Activated T-cell treated with anti-CD3 and anti-CD28 coated beads, Interleukin-2, amount 50 U/mL, for 72 hours (primary cell): Measurements from ENCODE around the gene OR4K2. TPM values are rescaled to one million over a fixed set of nuclear protein-coding genes. Genes with fewer than 3 reads are reported as not detected.

Experiments used
- ATAC-seq, 2 donors: fragments of 150-1000 bp; cut with Tn5 transposase; replicated peaks in 1 of 2; 2 replicates each; pipeline ENCODE4 v1.10.0; 2021; ENCODE audit warnings: moderate library complexity in 2 of 2, mild to moderate bottlenecking in 1 of 2
- DNase-seq, 2 donors: peaks; one replicate each; pipeline ENCODE4 v3.0.0; 2021 to 2022; ENCODE audit warnings: mixed read lengths in 1 of 2
- H3K27ac Mint-ChIP-seq: one replicate; pipeline ENCODE4 v1.8.0; 2022; ENCODE audit warnings: mild to moderate bottlenecking, moderate library complexity, mixed read lengths
- H3K27me3 Mint-ChIP-seq: one replicate; pipeline ENCODE4 v1.8.0; 2022; ENCODE audit warnings: low read depth, mixed read lengths
- H3K36me3 Mint-ChIP-seq, 2 donors: one replicate each; pipeline ENCODE4 v1.8.0; 2022; ENCODE audit warnings: mixed read lengths in 2 of 2, mild to moderate bottlenecking in 1 of 2; ENCODE audit not compliant: insufficient read depth in 2 of 2
- H3K4me1 Mint-ChIP-seq: one replicate; pipeline ENCODE4 v1.8.0; 2022; ENCODE audit warnings: low read depth, mixed read lengths
- H3K4me3 Mint-ChIP-seq, 2 donors: one replicate each; pipeline ENCODE4 v1.8.0; 2022; ENCODE audit warnings: mild to moderate bottlenecking in 2 of 2, mixed read lengths in 2 of 2, moderate library complexity in 2 of 2
- H3K9me3 Mint-ChIP-seq, 2 donors: one replicate each; pipeline ENCODE4 v1.8.0; 2022; ENCODE audit warnings: mixed read lengths in 2 of 2
- total RNA-seq, 2 donors: library from RNA; stranded (reverse); gene quantifications; one replicate each; pipeline ENCODE4 v1.2.3, GENCODE V29; 2022

OR4K2 gene
- total RNA-seq, 2 donors from 2014 or later, result not detected

GRCh38 chr14:19911114-19911513, 36.2 kb downstream of the OR4K2 start:
- DNase-seq, result no peak
- ATAC-seq, result no peak
- Mint-ChIP-seq H3K4me3 (no peak overlapping the region), H3K36me3 (peaks cover 0 to 1% of the 10 kb centered on the region in 2 donors), H3K27ac (no peak overlapping the region), H3K4me1 (no peaks in the 10 kb centered on the region), H3K27me3 (no peaks in the 10 kb centered on the region), H3K9me3 (peaks cover 1 to 2% of the 10 kb centered on the region in 2 donors)

DNA sequence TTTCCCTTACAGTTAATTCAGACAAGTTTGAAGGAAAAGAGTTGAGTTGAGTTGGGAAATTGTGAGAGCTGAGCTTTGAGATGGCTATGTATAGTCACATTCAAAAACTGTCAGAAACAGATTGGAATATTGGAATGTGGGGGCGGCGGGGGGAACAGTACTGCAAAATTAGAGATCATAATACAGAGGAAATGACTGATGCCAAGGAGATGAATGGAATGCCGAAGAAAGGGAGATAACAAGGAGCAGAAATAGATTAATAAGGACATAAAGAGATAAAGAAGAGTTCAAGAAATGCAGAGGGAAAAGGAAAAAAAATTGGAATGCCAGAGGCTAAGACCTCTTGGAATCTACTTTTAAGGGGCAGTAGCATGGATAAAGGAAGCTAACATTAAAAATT, 42.3 kb downstream of the OR4K2 start:
- Mint-ChIP-seq H3K36me3 (peaks cover 0 to 1% of the 10 kb centered on the region in 2 donors), H3K27me3 (no peaks in the 10 kb centered on the region), H3K4me3 (no peak overlapping the region), H3K9me3 (no peaks in the 10 kb centered on the region), H3K4me1 (no peaks in the 10 kb centered on the region), H3K27ac (no peak overlapping the region)
- DNase-seq (no peak), ATAC-seq (no peak)

GRCh38 chr14:19917955-19918518, 43.1 kb downstream of the OR4K2 start:
- Mint-ChIP-seq H3K36me3 (peaks cover 0 to under 1% of the 10 kb centered on the region in 2 donors), H3K27ac (no peak overlapping the region), H3K27me3 (no peaks in the 10 kb centered on the region), H3K4me1 (no peaks in the 10 kb centered on the region), H3K4me3 (no peak overlapping the region), H3K9me3 (no peaks in the 10 kb centered on the region)
- DNase-seq (no peak), ATAC-seq (no peak)

GRCh38 chr14:19918553-19919264, 43.8 kb downstream of the OR4K2 start:
- no peaks in the 10 kb centered on the region for H3K27me3 Mint-ChIP-seq
- no peaks in the 10 kb centered on the region for H3K36me3 Mint-ChIP-seq
- ATAC-seq (no peak), DNase-seq (no peak)
- no peaks in the 10 kb centered on the region for H3K9me3 Mint-ChIP-seq
- H3K4me3 Mint-ChIP-seq, result no peak overlapping the region
- H3K27ac Mint-ChIP-seq, result no peak overlapping the region
- H3K4me1 Mint-ChIP-seq, result no peaks in the 10 kb centered on the region

DNA sequence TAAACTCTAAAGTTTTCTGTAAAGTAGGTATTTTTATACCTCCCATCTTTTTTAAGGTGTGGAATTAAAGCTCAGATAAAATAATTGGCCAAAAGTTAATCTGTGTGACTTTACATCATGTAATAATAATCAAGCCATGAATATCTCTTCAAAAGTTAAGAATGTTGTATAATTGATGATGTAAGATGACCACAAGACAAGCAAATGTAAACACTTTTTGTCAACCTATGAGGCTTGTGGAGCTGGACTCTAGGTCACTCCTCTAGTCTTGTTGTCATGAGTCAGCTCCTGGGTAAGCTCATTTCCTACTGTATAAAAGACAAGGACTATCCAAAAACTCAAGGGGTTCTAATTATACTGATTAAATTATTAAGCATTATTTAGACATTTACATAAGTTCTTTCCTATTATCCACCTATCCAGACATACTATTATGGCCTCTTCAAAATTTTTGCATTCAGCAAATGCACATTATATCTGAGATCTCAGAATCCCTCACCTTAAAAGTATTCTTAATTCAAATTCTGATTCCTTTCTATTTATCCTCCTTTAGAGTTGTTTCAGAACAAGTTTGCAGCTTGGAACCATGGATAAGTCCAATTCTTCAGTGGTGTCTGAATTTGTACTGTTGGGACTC, 45.2 kb downstream of the OR4K2 start, which contains the start of gene OR4K5:
Gene OR4K5, plus strand, starts transcription at position 587 of the 637 bp plus-strand sequence. Its CDS starts 0 bp downstream, at position 587.
- H3K9me3 Mint-ChIP-seq, result no peaks in the 10 kb centered on the region
- H3K4me3 Mint-ChIP-seq, result no peak within 1 kb of the TSS
- no peak for ATAC-seq
- H3K36me3 Mint-ChIP-seq, result no peaks in the 10 kb centered on the region
- no peak for DNase-seq
- H3K27ac Mint-ChIP-seq, result no peak within 1 kb of the TSS
- no peaks in the 10 kb centered on the region for H3K4me1 Mint-ChIP-seq
- no peaks in the 10 kb centered on the region for H3K27me3 Mint-ChIP-seq

- no peak within 1 kb of the TSS for H3K27ac Mint-ChIP-seq
- DNase-seq (no peak), ATAC-seq (no peak)
- H3K9me3 Mint-ChIP-seq, result no peaks in the 10 kb centered on the region
- H3K4me3 Mint-ChIP-seq, result no peak within 1 kb of the TSS
- no peaks in the 10 kb centered on the region for H3K4me1 Mint-ChIP-seq
- H3K36me3 Mint-ChIP-seq, result no peaks in the 10 kb centered on the region
- H3K27me3 Mint-ChIP-seq, result no peaks in the 10 kb centered on the region
These were observed 55.7 kb downstream of the OR4K2 start, which contains the start of gene OR4K1 for GRCh38 chr14:19930617-19931016. TSS of gene OR4K1 (plus strand) at chr14:19930917. CDS start at chr14:19935667, 4,750 bp downstream.

Other genes starting within 250 kb of the OR4K2 start
- gene OR11H2, start 161.3 kb upstream of the OR4K2 start, total RNA-seq, result not detected
- not detected for gene OR4Q3, start 131.6 kb upstream of the OR4K2 start, total RNA-seq
- not detected for gene OR4M1, start 101.6 kb upstream of the OR4K2 start, total RNA-seq
- gene OR4N2, start 71.4 kb upstream of the OR4K2 start, total RNA-seq, result not detected
- gene OR4K5, start 45.5 kb downstream of the OR4K2 start, total RNA-seq, result not detected
- not detected for gene OR4K1, start 55.8 kb downstream of the OR4K2 start, total RNA-seq
- not detected for gene OR4K15, start 100.4 kb downstream of the OR4K2 start, total RNA-seq
- gene OR4Q2, start 127.0 kb downstream of the OR4K2 start, total RNA-seq, result not detected
- gene OR4K14, start 144.2 kb downstream of the OR4K2 start, total RNA-seq, result not detected
- gene OR4K13, start 160.9 kb downstream of the OR4K2 start, total RNA-seq, result not detected
- not detected for gene OR4L1, start 184.9 kb downstream of the OR4K2 start, total RNA-seq
- gene OR4K17, start 235.6 kb downstream of the OR4K2 start, total RNA-seq, result not detected